OCI-LY3 (cell line): Measurements from ENCODE around the gene PARP1.
"Not testable (repeated sequence)": the region's sequence is repeated elsewhere in the genome, so short reads cannot be mapped to it uniquely, and the experiment has no call there.

Source experiments
- H2AFZ ChIP-seq: fragments of 200-600, 300-600 bp; shearing (Covaris generic); 2 replicates; pipeline ENCODE4 v1.6.0; 2014; ENCODE audit warnings: antibody characterized with exemption, low read depth, low read length
- H3K27ac ChIP-seq: fragments of 200-600, 300-600 bp; sonication (generic); 2 replicates; pipeline ENCODE4 v1.5.1; 2014; ENCODE audit warnings: mild to moderate bottlenecking, low read length, moderate library complexity, mixed read lengths
- H3K27me3 ChIP-seq: fragments of 200-600, 300-600 bp; sonication (generic); 2 replicates; pipeline ENCODE4 v1.6.1; 2014; ENCODE audit warnings: low read depth, low read length, mixed read lengths
- H3K36me3 ChIP-seq: fragments of 200-600, 300-600 bp; sonication (generic); replicated peaks from 2 replicates; pipeline ENCODE3; 2014; ENCODE audit warnings: low read depth, low read length, mixed read lengths
- H3K4me1 ChIP-seq: fragments of 300-600, 200-600 bp; sonication (generic); 2 replicates; pipeline ENCODE4 v1.6.1; 2014; ENCODE audit warnings: low read length, mixed read lengths
- H3K4me2 ChIP-seq: fragments of 200-600, 300-600 bp; sonication (generic); 2 replicates; pipeline ENCODE4 v1.6.1; 2014; ENCODE audit warnings: low read length, mixed read lengths
- H3K4me3 ChIP-seq: fragments of 300-600, 200-600 bp; sonication (generic); 2 replicates; pipeline ENCODE4 v1.5.1; 2014; ENCODE audit warnings: antibody characterized with exemption, mild to moderate bottlenecking, low read length, moderate library complexity
- H3K79me2 ChIP-seq: fragments of 300-600, 200-600 bp; shearing (Covaris generic); 2 replicates; pipeline ENCODE4 v1.6.1; 2014; ENCODE audit warnings: mild to moderate bottlenecking, low read length, mixed read lengths
- H3K9ac ChIP-seq: fragments of 300-600, 200-600 bp; shearing (Covaris generic); 2 replicates; pipeline ENCODE4 v1.6.0; 2014; ENCODE audit warnings: mild to moderate bottlenecking, low read length, moderate library complexity
- H3K9me3 ChIP-seq: fragments of 200-600, 300-600 bp; shearing (Covaris generic); 2 replicates; pipeline ENCODE4 v1.6.1; 2014; ENCODE audit warnings: low read length, mixed read lengths; ENCODE audit not compliant: insufficient read depth
- H4K20me1 ChIP-seq: fragments of 200-600, 300-600 bp; sonication (generic); 2 replicates; pipeline ENCODE4 v1.6.1; 2016; ENCODE audit warnings: low read length, mixed read lengths; ENCODE audit not compliant: insufficient read depth
- CTCF ChIP-seq: fragments of 200-600, 300-600 bp; sonication (generic); IDR thresholded peaks from 2 replicates; pipeline ENCODE4 v1.5.1; 2014; ENCODE audit warnings: antibody characterized with exemption, low read length, low read depth
- EZH2phosphoT487 ChIP-seq: fragments of 200-600 bp; shearing (Covaris generic); IDR thresholded peaks from 2 replicates; pipeline ENCODE4 v1.6.1; 2018; ENCODE audit warnings: antibody characterized with exemption, mixed run types, low read depth

PARP1 gene

GRCh38 chr1:226349081-226349480 lies 58.8 kb downstream of the PARP1 start:
- H3K4me2 ChIP-seq: no peak overlapping the region
- no peaks in the 10 kb centered on the region for H3K27me3 ChIP-seq
- no peak overlapping the region for H3K4me3 ChIP-seq
- H3K27ac ChIP-seq: no peak overlapping the region
- no peak overlapping the region for H3K9ac ChIP-seq
- H3K9me3 ChIP-seq: no peaks in the 10 kb centered on the region
- no peak overlapping the region for H2AFZ ChIP-seq
- H3K4me1 ChIP-seq: peaks cover 11% of the 10 kb centered on the region
- H4K20me1 ChIP-seq: no peaks in the 10 kb centered on the region
- no peaks in the 10 kb centered on the region for H3K36me3 ChIP-seq
- H3K79me2 ChIP-seq: no peaks in the 10 kb centered on the region
- TF ChIP-seq EZH2phosphoT487 (no peak), CTCF (no peak)

GRCh38 chr1:226344441-226345259 lies 63.2 kb downstream of the PARP1 start:
- Histone ChIP-seq H3K4me1 (peaks cover 4% of the 10 kb centered on the region), H2AFZ (peak overlapping the region; percentile 57; the same call in 1 of the 2 replicates), H3K27ac (no peak overlapping the region)

GRCh38 chr1:226342656-226343055 lies 65.2 kb downstream of the PARP1 start:
- no peaks in the 10 kb centered on the region for H3K27me3 ChIP-seq
- no peaks in the 10 kb centered on the region for H3K79me2 ChIP-seq

More at GRCh38 chr1:226344441-226345259, 63.2 kb downstream of the PARP1 start:
- no peaks in the 10 kb centered on the region for H3K27me3 ChIP-seq
- no peaks in the 10 kb centered on the region for H4K20me1 ChIP-seq
- H3K9me3 ChIP-seq: no peaks in the 10 kb centered on the region
- no peaks in the 10 kb centered on the region for H3K79me2 ChIP-seq
- no peak overlapping the region for H3K4me3 ChIP-seq
- no peak overlapping the region for H3K4me2 ChIP-seq
- H3K36me3 ChIP-seq: no peaks in the 10 kb centered on the region
- no peak overlapping the region for H3K9ac ChIP-seq
- TF ChIP-seq CTCF (no peak), EZH2phosphoT487 (no peak)

GRCh38 chr1:226340111-226340510 lies 67.8 kb downstream of the PARP1 start:
- H3K27me3 ChIP-seq, H3K27ac ChIP-seq, H3K4me1 ChIP-seq, H3K4me3 ChIP-seq, H3K9me3 ChIP-seq, H3K36me3 ChIP-seq, H4K20me1 ChIP-seq, H3K4me2 ChIP-seq, H2AFZ ChIP-seq, H3K9ac ChIP-seq, H3K79me2 ChIP-seq: not testable (repeated sequence)

More at GRCh38 chr1:226342656-226343055, 65.2 kb downstream of the PARP1 start:
- H3K27ac ChIP-seq: no peak overlapping the region
- no peaks in the 10 kb centered on the region for H4K20me1 ChIP-seq
- H3K36me3 ChIP-seq: no peaks in the 10 kb centered on the region
- TF ChIP-seq EZH2phosphoT487 (no peak), CTCF (no peak)
- no peak overlapping the region for H2AFZ ChIP-seq
- no peaks in the 10 kb centered on the region for H3K9me3 ChIP-seq
- H3K4me2 ChIP-seq: no peak overlapping the region
- H3K4me1 ChIP-seq: peaks cover 6% of the 10 kb centered on the region
- no peak overlapping the region for H3K9ac ChIP-seq
- no peak overlapping the region for H3K4me3 ChIP-seq
